Retinal pigment epithelial cell (primary cell): Measurements from ENCODE around the gene AHRR.
"Not testable (repeated sequence)": the region's sequence is repeated elsewhere in the genome, so short reads cannot be mapped to it uniquely, and the experiment has no call there.

Experiments
- DNase-seq: peaks from one replicate; pipeline ENCODE4 v3.0.0-alpha.2; 2010; ENCODE audit warnings: low read depth
- H3K4me3 ChIP-seq: 2 replicates; pipeline ENCODE4 v1.5.1; 2011; ENCODE audit warnings: mild to moderate bottlenecking, low read length, control low read depth, moderate library complexity
- CTCF ChIP-seq: conservative IDR thresholded peaks from 2 replicates; pipeline ENCODE4 v1.5.1; 2011; ENCODE audit warnings: low read depth, low read length, control low read depth, inconsistent platforms

Gene AHRR

GRCh38 chr5:404666-405241 is 83.2 kb downstream of the AHRR start:
- DNase-seq: no peak
- TF ChIP-seq CTCF: no peak
- H3K4me3 ChIP-seq: no peak overlapping the region

- TF ChIP-seq CTCF: no peak
- DNase-seq: no peak
- H3K4me3 ChIP-seq: no peak overlapping the region
Measured at GRCh38 chr5:405421-405820, 83.9 kb downstream of the AHRR start.

- no peak overlapping the region for H3K4me3 ChIP-seq
- DNase-seq: no peak
- TF ChIP-seq CTCF: no peak
Measured at GRCh38 chr5:406041-406440, 84.5 kb downstream of the AHRR start.

- no peak for DNase-seq
- no peak for TF ChIP-seq CTCF
- no peak overlapping the region for H3K4me3 ChIP-seq
Measured at GRCh38 chr5:407051-407450, 85.5 kb downstream of the AHRR start.

GRCh38 chr5:407801-408268 is 86.3 kb downstream of the AHRR start:
- TF ChIP-seq CTCF: no peak
- DNase-seq: no peak
- H3K4me3 ChIP-seq: no peak overlapping the region

- no peak overlapping the region for H3K4me3 ChIP-seq
- DNase-seq: no peak
- no peak for TF ChIP-seq CTCF
Measured at GRCh38 chr5:410911-411517, 89.5 kb downstream of the AHRR start.

GRCh38 chr5:411728-412127 is 90.2 kb downstream of the AHRR start:
- DNase-seq: no peak
- no peak overlapping the region for H3K4me3 ChIP-seq
- TF ChIP-seq CTCF: no peak

GRCh38 chr5:414991-415927 is 93.7 kb downstream of the AHRR start:
- DNase-seq: peak; percentile 51
- H3K4me3 ChIP-seq: not testable (repeated sequence)
